ENCODE results near the gene SSC5D. TPM values are rescaled to one million over a fixed set of nuclear protein-coding genes. Genes with fewer than 3 reads are reported as not detected.

Gene SSC5D
- total and polyA plus RNA-seq, 2 of the 4 experiments (the other 2 are of a cell fraction) = 1.4 to 19.1 TPM

DNA sequence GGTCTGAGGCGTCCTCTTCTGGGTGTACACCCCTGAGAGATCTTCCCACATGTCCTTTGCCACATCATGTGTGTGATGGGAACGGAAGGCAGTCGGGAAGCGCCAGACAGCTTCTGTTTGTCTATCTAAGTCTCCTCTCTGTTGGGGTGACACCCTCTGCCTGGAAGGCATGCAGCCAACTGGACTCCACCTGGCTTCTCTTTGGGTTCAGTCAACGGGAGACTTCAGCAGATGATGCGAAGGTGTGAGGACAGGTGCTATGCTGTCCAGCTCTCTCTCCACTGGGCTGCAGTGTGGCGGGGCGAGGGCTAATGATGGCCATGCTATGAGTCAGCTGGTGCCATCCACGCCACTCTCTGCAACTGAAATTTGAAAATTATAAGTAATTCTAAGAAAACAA lies 71.4 kb downstream of the SSC5D start:
- H3K4ac ChIP-seq (ENCODE audit: low read depth, low read length) = no peak overlapping the region
- no peak for TF ChIP-seq NFE2L2 (IDR thresholded peaks at IDR 0.05; ENCODE audit: low read depth, low read length)
- no peak for TF ChIP-seq RAD21 (IDR thresholded peaks at IDR 0.05; ENCODE audit: low read length)
- TF ChIP-seq BHLHE40 (IDR thresholded peaks at IDR 0.05; ENCODE audit: low read depth, low read length) = no peak
- TF ChIP-seq, protein P1, sequence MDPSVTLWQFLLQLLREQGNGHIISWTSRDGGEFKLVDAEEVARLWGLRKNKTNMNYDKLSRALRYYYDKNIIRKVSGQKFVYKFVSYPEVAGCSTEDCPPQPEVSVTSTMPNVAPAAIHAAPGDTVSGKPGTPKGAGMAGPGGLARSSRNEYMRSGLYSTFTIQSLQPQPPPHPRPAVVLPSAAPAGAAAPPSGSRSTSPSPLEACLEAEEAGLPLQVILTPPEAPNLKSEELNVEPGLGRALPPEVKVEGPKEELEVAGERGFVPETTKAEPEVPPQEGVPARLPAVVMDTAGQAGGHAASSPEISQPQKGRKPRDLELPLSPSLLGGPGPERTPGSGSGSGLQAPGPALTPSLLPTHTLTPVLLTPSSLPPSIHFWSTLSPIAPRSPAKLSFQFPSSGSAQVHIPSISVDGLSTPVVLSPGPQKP (IDR thresholded peaks at IDR 0.05; ENCODE audit: borderline replicate concordance, low read depth, low read length) = no peak
- TF ChIP-seq FOS (IDR thresholded peaks at IDR 0.05; ENCODE audit: low read depth, low read length) = no peak
- TF ChIP-seq CHD1 (IDR thresholded peaks at IDR 0.05; ENCODE audit: low read depth, low read length) = no peak
- TF ChIP-seq SMC3 (IDR thresholded peaks at IDR 0.05; ENCODE audit: low read depth, low read length) = no peak
- TF ChIP-seq, protein P2, sequence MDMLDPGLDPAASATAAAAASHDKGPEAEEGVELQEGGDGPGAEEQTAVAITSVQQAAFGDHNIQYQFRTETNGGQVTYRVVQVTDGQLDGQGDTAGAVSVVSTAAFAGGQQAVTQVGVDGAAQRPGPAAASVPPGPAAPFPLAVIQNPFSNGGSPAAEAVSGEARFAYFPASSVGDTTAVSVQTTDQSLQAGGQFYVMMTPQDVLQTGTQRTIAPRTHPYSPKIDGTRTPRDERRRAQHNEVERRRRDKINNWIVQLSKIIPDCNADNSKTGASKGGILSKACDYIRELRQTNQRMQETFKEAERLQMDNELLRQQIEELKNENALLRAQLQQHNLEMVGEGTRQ (IDR thresholded peaks at IDR 0.05; ENCODE audit: low read depth, low read length) = no peak
- TF ChIP-seq RCOR1 (IDR thresholded peaks at IDR 0.05; ENCODE audit: insufficient replicate concordance, low read length) = no peak
- no peak for TF ChIP-seq MAZ (IDR thresholded peaks at IDR 0.05; ENCODE audit: borderline replicate concordance, low read depth, low read length)
- no peak for TF ChIP-seq CEBPB (IDR thresholded peaks at IDR 0.05; ENCODE audit: low read depth, low read length)
- TF ChIP-seq MAFK (IDR thresholded peaks at IDR 0.05; ENCODE audit: low read depth, low read length) = no peak
- no peak for TF ChIP-seq POLR2A (IDR thresholded peaks at IDR 0.05; ENCODE audit: low read depth, low read length)
- no peak for TF ChIP-seq MXI1 (IDR thresholded peaks at IDR 0.05; ENCODE audit: borderline replicate concordance, low read depth, low read length)
- TF ChIP-seq, protein P3, sequence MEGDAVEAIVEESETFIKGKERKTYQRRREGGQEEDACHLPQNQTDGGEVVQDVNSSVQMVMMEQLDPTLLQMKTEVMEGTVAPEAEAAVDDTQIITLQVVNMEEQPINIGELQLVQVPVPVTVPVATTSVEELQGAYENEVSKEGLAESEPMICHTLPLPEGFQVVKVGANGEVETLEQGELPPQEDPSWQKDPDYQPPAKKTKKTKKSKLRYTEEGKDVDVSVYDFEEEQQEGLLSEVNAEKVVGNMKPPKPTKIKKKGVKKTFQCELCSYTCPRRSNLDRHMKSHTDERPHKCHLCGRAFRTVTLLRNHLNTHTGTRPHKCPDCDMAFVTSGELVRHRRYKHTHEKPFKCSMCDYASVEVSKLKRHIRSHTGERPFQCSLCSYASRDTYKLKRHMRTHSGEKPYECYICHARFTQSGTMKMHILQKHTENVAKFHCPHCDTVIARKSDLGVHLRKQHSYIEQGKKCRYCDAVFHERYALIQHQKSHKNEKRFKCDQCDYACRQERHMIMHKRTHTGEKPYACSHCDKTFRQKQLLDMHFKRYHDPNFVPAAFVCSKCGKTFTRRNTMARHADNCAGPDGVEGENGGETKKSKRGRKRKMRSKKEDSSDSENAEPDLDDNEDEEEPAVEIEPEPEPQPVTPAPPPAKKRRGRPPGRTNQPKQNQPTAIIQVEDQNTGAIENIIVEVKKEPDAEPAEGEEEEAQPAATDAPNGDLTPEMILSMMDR (conservative IDR thresholded peaks at IDR 0.05; ENCODE audit: low read depth, low read length) = no peak
- no peak for TF ChIP-seq RFX5 (IDR thresholded peaks at IDR 0.05; ENCODE audit: low read depth, low read length)
- H3K9ac ChIP-seq (ENCODE audit: low read depth, low read length) = no peak overlapping the region
- no peak overlapping the region for H2BK20ac ChIP-seq (ENCODE audit: low read depth, low read length)
- H3K27me3 ChIP-seq (ENCODE audit: control insufficient read depth, insufficient read depth, low read length) = peaks cover 7% of the 10 kb centered on the region
- H3K23ac ChIP-seq (ENCODE audit: low read depth, low read length) = no peak overlapping the region
- H3K9me3 ChIP-seq (ENCODE audit: control insufficient read depth, insufficient read depth, low read length) = peaks cover 5% of the 10 kb centered on the region; the same call in 1 of the 2 replicates
- no peak overlapping the region for H4K5ac ChIP-seq (ENCODE audit: low read depth, low read length)
- H3K9me1 ChIP-seq (ENCODE audit: insufficient read depth, low read length) = no peaks in the 10 kb centered on the region
- H4K91ac ChIP-seq (ENCODE audit: insufficient read depth, low read depth, low read length) = no peak overlapping the region
- dilution Hi-C loops (cut with HindIII; ENCODE audit: low sequenced_read_pairs, unreplicated experiment) (no loop called here), intact Hi-C loops (cut with micrococcal nuclease) (no loop called here), in situ Hi-C loops (cut with MboI; ENCODE audit: low sequenced_read_pairs) (no loop called here)
- no peak overlapping the region for H4K8ac ChIP-seq (ENCODE audit: low read depth in 2 of 2, low read length in 2 of 2)
- no peak for DNase-seq
- WGBS, 2 experiments (ENCODE audit: extremely low coverage in 2 of 2, insufficient read length in 1 of 2) = 60% methylated on average over 2 of the region's 9 CpGs; no CpG with 5 or more reads in 1 of the 2 experiments
- peak overlapping the region; percentile 21 for H2AFZ ChIP-seq (replicated peaks; ENCODE audit: low read length, poor library complexity)
- no peak overlapping the region for H3K27ac ChIP-seq (ENCODE audit: insufficient read depth, low read length)
- no peak overlapping the region for H3K4me2 ChIP-seq (ENCODE audit: low read depth, low read length)
- H4K20me1 ChIP-seq (ENCODE audit: insufficient read depth, low read length) = no peaks in the 10 kb centered on the region
- POLR2A ChIA-PET (ENCODE audit: unreplicated experiment) = no interaction called here
- no peak overlapping the region for H2AK5ac ChIP-seq (ENCODE audit: low read depth, low read length)
- H3K79me1 ChIP-seq (ENCODE audit: low read depth in 1 of 2, low read length in 2 of 2) = no peaks in the 10 kb centered on the region
- H2BK15ac ChIP-seq (ENCODE audit: low read depth, low read length) = no peak overlapping the region
- H3K14ac ChIP-seq (replicated peaks; ENCODE audit: low read depth, low read length) = no peak overlapping the region
- no peak overlapping the region for H2AK9ac ChIP-seq (replicated peaks; ENCODE audit: low read depth, low read length, poor library complexity)
- no TSS peak for BruUV-seq (replicated peaks)
- H3K56ac ChIP-seq (ENCODE audit: extremely low read depth, insufficient read depth, low read length) = no peak overlapping the region
- no peak overlapping the region for H3K4me3 ChIP-seq (ENCODE audit: insufficient read depth, low read depth, low read length)
- CTCF ChIA-PET = no interaction called here
- H2BK5ac ChIP-seq (ENCODE audit: low read depth, low read length, poor library complexity, severe bottlenecking) = no peak overlapping the region
- H3K4me1 ChIP-seq (ENCODE audit: control insufficient read depth, insufficient read depth, low read length) = no peaks in the 10 kb centered on the region
- no peak overlapping the region for H3K18ac ChIP-seq (ENCODE audit: low read depth, low read length)
- ATAC-seq (ENCODE audit: low read depth) = no peak
- H2BK120ac ChIP-seq (ENCODE audit: low read depth, low read length) = no peak overlapping the region
- no peaks in the 10 kb centered on the region for H3K36me3 ChIP-seq (ENCODE audit: control insufficient read depth, insufficient read depth, low read length)

All from IMR-90 (cell line).